Hepatocyte (in vitro differentiated cells): Measurements from ENCODE around the gene ACTA2. TPM values are rescaled to one million over a fixed set of nuclear protein-coding genes. Genes with fewer than 3 reads are reported as not detected.

Experiments
- DNase-seq: peaks from one replicate; pipeline ENCODE4 v3.0.0-alpha.2; 2016; ENCODE audit warnings: low spot score
- H2AFZ ChIP-seq: fragments of 200-600 bp; sonication (generic); 2 replicates; pipeline ENCODE4 v1.6.0; 2016; ENCODE audit warnings: antibody characterized with exemption, mild to moderate bottlenecking
- H3K27ac ChIP-seq: fragments of 200-600 bp; sonication (generic); 2 replicates; pipeline ENCODE4 v1.5.1; 2016; ENCODE audit warnings: mild to moderate bottlenecking
- H3K27me3 ChIP-seq: fragments of 200-600 bp; sonication (generic); 2 replicates; pipeline ENCODE4 v1.6.1; 2016
- H3K36me3 ChIP-seq: fragments of 200-600 bp; sonication (generic); replicated peaks from 2 replicates; pipeline ENCODE4 v1.5.1; 2016; ENCODE audit warnings: low read depth; ENCODE audit not compliant: insufficient read depth
- H3K4me1 ChIP-seq: fragments of 200-600 bp; sonication (generic); 2 replicates; pipeline ENCODE4 v1.5.1; 2016; ENCODE audit warnings: mild to moderate bottlenecking, moderate library complexity; ENCODE audit not compliant: insufficient read depth
- H3K4me2 ChIP-seq: fragments of 200-600 bp; sonication (generic); 2 replicates; pipeline ENCODE4 v1.6.0; 2016
- H3K4me3 ChIP-seq: fragments of 200-600 bp; sonication (generic); 2 replicates; pipeline ENCODE4 v1.5.1; 2016; ENCODE audit warnings: mild to moderate bottlenecking
- H3K79me2 ChIP-seq: fragments of 200-600 bp; sonication (generic); 2 replicates; pipeline ENCODE4 v1.6.0; 2017; ENCODE audit warnings: mild to moderate bottlenecking
- H3K9me2 ChIP-seq: fragments of 200-600 bp; sonication (generic); replicated peaks from 2 replicates; pipeline ENCODE4 v1.6.0; 2017; ENCODE audit warnings: mild to moderate bottlenecking; ENCODE audit not compliant: insufficient read depth
- H3K9me3 ChIP-seq: fragments of 200-600 bp; sonication (generic); 2 replicates; pipeline ENCODE4 v1.5.1; 2016; ENCODE audit warnings: low read depth, mild to moderate bottlenecking
- H4K20me1 ChIP-seq: fragments of 200-600 bp; sonication (generic); 2 replicates; pipeline ENCODE4 v1.6.0; 2016; ENCODE audit warnings: mild to moderate bottlenecking; ENCODE audit not compliant: insufficient read depth, poor library complexity, severe bottlenecking
- CTCF ChIP-seq: fragments of 200-600 bp; sonication (generic); IDR thresholded peaks from 2 replicates; pipeline ENCODE4 v1.5.1; 2016; ENCODE audit warnings: antibody characterized with exemption, mild to moderate bottlenecking; ENCODE audit not compliant: poor library complexity
- EZH2 ChIP-seq: fragments of 200-600 bp; sonication (generic); IDR thresholded peaks from 2 replicates; pipeline ENCODE4 v1.6.1; 2016; ENCODE audit warnings: antibody characterized with exemption, mild to moderate bottlenecking, borderline replicate concordance
- EZH2phosphoT487 ChIP-seq: fragments of 200-600 bp; sonication (generic); IDR thresholded peaks from one replicate; pipeline ENCODE4 v1.6.1; 2018; ENCODE audit warnings: antibody characterized with exemption, mild to moderate bottlenecking, low read depth, moderate library complexity; ENCODE audit not compliant: unreplicated experiment, severe bottlenecking
- WGBS: methylation state at CpG from one replicate; pipeline ENCODE4 v1.1.6; 2016; ENCODE audit warnings: low lambda C conversion rate; ENCODE audit errors: missing lambda C conversion rate; 5-methylcytosine and 5-hydroxymethylcytosine counted together
- polyA plus RNA-seq: library from polyadenylated mRNA; unstranded; fragments of >200 nt; fragmentation: Nextera tagmentation; extraction: Ambion mirVana; gene quantifications from 2 replicates; pipeline ENCODE4 v1.2.1, GENCODE V29; 2016
- total RNA-seq: library from RNA; depleted of rRNA; stranded (reverse); fragments of >200 nt; gene quantifications from 2 replicates; pipeline ENCODE4 v1.2.3, GENCODE V29; 2014

ACTA2 gene
- total and polyA plus RNA-seq, 2 experiments from 2014 or later, result 207 to 218 TPM

GRCh38 chr10:88913788-88914187 lies 38.8 kb downstream of the ACTA2 start:
- WGBS, result 46% methylated on average over 5 of the region's 5 CpGs
- DNase-seq, result no peak

GRCh38 chr10:88913127-88913526 lies 39.4 kb downstream of the ACTA2 start:
- Histone ChIP-seq H3K4me2 (peak overlapping the region; percentile 7), H2AFZ (no peak overlapping the region), H3K36me3 (no peaks in the 10 kb centered on the region), H3K27me3 (no peaks in the 10 kb centered on the region), H3K79me2 (no peaks in the 10 kb centered on the region), H3K9me2 (no peaks in the 10 kb centered on the region), H3K4me1 (no peaks in the 10 kb centered on the region), H3K4me3 (no peak overlapping the region), H3K9me3 (no peaks in the 10 kb centered on the region), H3K27ac (no peak overlapping the region), H4K20me1 (no peaks in the 10 kb centered on the region)
- peak; percentile 13 for DNase-seq
- WGBS, result 51% methylated on average over 9 of the region's 9 CpGs
- TF ChIP-seq EZH2 (no peak), CTCF (no peak), EZH2phosphoT487 (no peak)

More at GRCh38 chr10:88913788-88914187, 38.8 kb downstream of the ACTA2 start:
- Histone ChIP-seq H3K27ac (no peak overlapping the region), H3K27me3 (no peaks in the 10 kb centered on the region), H3K9me3 (no peaks in the 10 kb centered on the region), H3K4me2 (no peak overlapping the region), H3K4me3 (no peak overlapping the region), H3K79me2 (no peaks in the 10 kb centered on the region), H3K4me1 (no peaks in the 10 kb centered on the region), H2AFZ (no peak overlapping the region), H3K36me3 (no peaks in the 10 kb centered on the region), H3K9me2 (no peaks in the 10 kb centered on the region), H4K20me1 (no peaks in the 10 kb centered on the region)
- TF ChIP-seq EZH2phosphoT487 (no peak), CTCF (no peak), EZH2 (no peak)

GRCh38 chr10:88911851-88912250 lies 40.7 kb downstream of the ACTA2 start:
- Histone ChIP-seq H3K9me3 (no peaks in the 10 kb centered on the region), H3K36me3 (no peaks in the 10 kb centered on the region), H3K4me1 (no peaks in the 10 kb centered on the region), H3K79me2 (no peaks in the 10 kb centered on the region), H3K27ac (no peak overlapping the region), H3K27me3 (no peaks in the 10 kb centered on the region), H3K9me2 (no peaks in the 10 kb centered on the region), H3K4me3 (no peak overlapping the region), H4K20me1 (no peaks in the 10 kb centered on the region), H3K4me2 (no peak overlapping the region), H2AFZ (no peak overlapping the region)
- WGBS, result 93% methylated on average over 3 of the region's 3 CpGs
- no peak for DNase-seq
- TF ChIP-seq CTCF (no peak), EZH2phosphoT487 (no peak)

GRCh38 chr10:88911116-88911515 lies 41.5 kb downstream of the ACTA2 start:
- Histone ChIP-seq H3K9me2 (no peaks in the 10 kb centered on the region), H3K36me3 (no peaks in the 10 kb centered on the region), H3K79me2 (no peaks in the 10 kb centered on the region), H3K4me2 (no peak overlapping the region), H3K4me3 (no peak overlapping the region), H3K4me1 (no peaks in the 10 kb centered on the region), H3K27ac (no peak overlapping the region), H4K20me1 (no peaks in the 10 kb centered on the region), H2AFZ (no peak overlapping the region), H3K9me3 (no peaks in the 10 kb centered on the region), H3K27me3 (no peaks in the 10 kb centered on the region)
- no peak for DNase-seq
- no peak for TF ChIP-seq EZH2phosphoT487
- no peak for TF ChIP-seq EZH2
- no peak for TF ChIP-seq CTCF
- 86% methylated on average over 1 of the region's 1 CpG for WGBS
